ENCODE measurements around the gene NOS2.

- TF ChIP-seq CTCF (IDR thresholded peaks at IDR 0.05) (no peak), POLR2AphosphoS5 (IDR thresholded peaks at IDR 0.05) (no peak), POLR2A (IDR thresholded peaks at IDR 0.05) (no peak)
Observed at GRCh38 chr17:27721797-27722196, 78.5 kb downstream of the NOS2 start.
